Neural cell (in vitro differentiated cells): ENCODE data around the gene CRACR2B. TPM values are rescaled to one million over a fixed set of nuclear protein-coding genes. Genes with fewer than 3 reads are reported as not detected.

ENCODE experiments used
- H2AFZ ChIP-seq: fragments of 200-600, 300-800 bp; sonication (generic), shearing (Covaris generic); 2 replicates; pipeline ENCODE4 v1.6.0; 2014; ENCODE audit warnings: low read depth, mild to moderate bottlenecking, antibody characterized with exemption, low read length, moderate library complexity
- H3F3A ChIP-seq: fragments of 200-600 bp; shearing (Covaris generic); 2 replicates; pipeline ENCODE4 v1.6.1; 2016; ENCODE audit warnings: mild to moderate bottlenecking, moderate library complexity, mixed read lengths, antibody characterized with exemption, low read length; ENCODE audit not compliant: insufficient read depth, poor library complexity, severe bottlenecking
- H3K27ac ChIP-seq: fragments of 200-600, 300-800 bp; sonication (generic), shearing (Covaris generic); 2 replicates; pipeline ENCODE4 v1.5.1; 2014; ENCODE audit warnings: mild to moderate bottlenecking, low read length, moderate library complexity
- H3K27me3 ChIP-seq: fragments of 300-800, 200-600 bp; sonication (generic), shearing (Covaris generic); 2 replicates; pipeline ENCODE4 v1.6.0; 2014; ENCODE audit warnings: mild to moderate bottlenecking, low read depth, low read length, moderate library complexity; ENCODE audit not compliant: insufficient read depth
- H3K36me3 ChIP-seq: fragments of 300-800, 200-600 bp; sonication (generic), shearing (Covaris generic); 2 replicates; pipeline ENCODE4 v1.5.1; 2014; ENCODE audit warnings: mild to moderate bottlenecking, antibody characterized with exemption, low read length, moderate library complexity; ENCODE audit not compliant: insufficient read depth
- H3K4me2 ChIP-seq: fragments of 300-800, 200-600 bp; sonication (generic), shearing (Covaris generic); 2 replicates; pipeline ENCODE4 v1.6.0; 2014; ENCODE audit warnings: mild to moderate bottlenecking, low read length
- H3K4me3 ChIP-seq: fragments of 300-800, 200-600 bp; sonication (generic), shearing (Covaris generic); 2 replicates; pipeline ENCODE4 v1.5.1; 2014; ENCODE audit warnings: mild to moderate bottlenecking, low read length, moderate library complexity
- H3K79me2 ChIP-seq: fragments of 200-600 bp; shearing (Covaris generic); replicated peaks from 2 replicates; pipeline ENCODE4 v1.6.0; 2014; ENCODE audit warnings: mild to moderate bottlenecking, low read length, moderate library complexity; ENCODE audit not compliant: insufficient read depth
- H3K9ac ChIP-seq: fragments of 300-800, 200-600 bp; sonication (generic), shearing (Covaris generic); 2 replicates; pipeline ENCODE4 v1.6.1; 2016; ENCODE audit warnings: mild to moderate bottlenecking, low read length, mixed read lengths
- H3K9me2 ChIP-seq: fragments of 200-600 bp; shearing (Covaris generic); 2 replicates; pipeline ENCODE4 v1.6.1; 2016; ENCODE audit warnings: mild to moderate bottlenecking, low read length, mixed read lengths; ENCODE audit not compliant: insufficient read depth
- H3K9me3 ChIP-seq: fragments of 200-600, 300-800 bp; sonication (generic), shearing (Covaris generic); 2 replicates; pipeline ENCODE4 v1.6.1; 2016; ENCODE audit warnings: mild to moderate bottlenecking, mixed run types, low read length, moderate library complexity, mixed read lengths
- H4K20me1 ChIP-seq: fragments of 200-600 bp; shearing (Covaris generic); 2 replicates; pipeline ENCODE4 v1.6.1; 2016; ENCODE audit warnings: mild to moderate bottlenecking, mixed run types; ENCODE audit not compliant: insufficient read depth
- CTCF ChIP-seq: fragments of 450-650 bp; IDR thresholded peaks from 2 replicates; pipeline ENCODE4 v1.5.1; 2014; ENCODE audit warnings: antibody characterized with exemption, mild to moderate bottlenecking, moderate library complexity; ENCODE audit not compliant: poor library complexity, severe bottlenecking
- EP300 ChIP-seq: fragments of 450-650 bp; conservative IDR thresholded peaks from 2 replicates; pipeline ENCODE4 v1.6.1; 2014; ENCODE audit warnings: antibody characterized with exemption, mild to moderate bottlenecking, moderate library complexity; ENCODE audit not compliant: poor library complexity, severe bottlenecking
- EZH2 ChIP-seq: fragments of 200-600, 300-800 bp; shearing (Covaris generic), sonication (generic); IDR thresholded peaks from 2 replicates; pipeline ENCODE4 v1.6.1; 2014; ENCODE audit warnings: antibody characterized with exemption, low read length, borderline replicate concordance, mild to moderate bottlenecking; ENCODE audit not compliant: insufficient read depth, poor library complexity, severe bottlenecking
- MXI1 ChIP-seq: fragments of 450-650 bp; conservative IDR thresholded peaks from 2 replicates; pipeline ENCODE4 v1.6.1; 2014; ENCODE audit warnings: antibody characterized with exemption, mild to moderate bottlenecking; ENCODE audit not compliant: poor library complexity, severe bottlenecking
- POLR2AphosphoS5 ChIP-seq: IDR thresholded peaks from 2 replicates; pipeline ENCODE4 v1.6.1; 2012
- RAD21 ChIP-seq: fragments of 450-650 bp; conservative IDR thresholded peaks from 2 replicates; pipeline ENCODE4 v1.6.1; 2014; ENCODE audit warnings: antibody characterized with exemption, mild to moderate bottlenecking, moderate library complexity
- REST ChIP-seq: IDR thresholded peaks from 2 replicates; pipeline ENCODE4 v1.6.1; 2012; ENCODE audit warnings: borderline replicate concordance
- SMC3 ChIP-seq: fragments of 450-650 bp; conservative IDR thresholded peaks from 2 replicates; pipeline ENCODE4 v1.6.1; 2014; ENCODE audit warnings: antibody characterized with exemption, mild to moderate bottlenecking, moderate library complexity; ENCODE audit not compliant: poor library complexity
- TAF1 ChIP-seq: IDR thresholded peaks from 2 replicates; pipeline ENCODE4 v1.6.1; 2012; ENCODE audit warnings: low read depth
- polyA plus RNA-seq: library from polyadenylated mRNA; depleted of rRNA; stranded (reverse); fragments of >200 nt; gene quantifications from 2 replicates; pipeline ENCODE4 v1.2.3, GENCODE V29; 2014

The CRACR2B gene
- polyA plus RNA-seq, 1 donor from 2014 or later, result 1.2 TPM

- no peak overlapping the region for H3K27ac ChIP-seq
Measured at GRCh38 chr11:815675-816432, 11.9 kb upstream of the CRACR2B start.

GRCh38 chr11:816433-816779 lies 11.3 kb upstream of the CRACR2B start:
- H3K9me3 ChIP-seq, result no peaks in the 10 kb centered on the region
- H3F3A ChIP-seq, result no peaks in the 10 kb centered on the region
- H3K4me2 ChIP-seq, result no peak overlapping the region
- H3K9me2 ChIP-seq, result no peaks in the 10 kb centered on the region
- H4K20me1 ChIP-seq, result no peaks in the 10 kb centered on the region
- H3K9ac ChIP-seq, result no peak overlapping the region
- no peak overlapping the region for H2AFZ ChIP-seq
- no peaks in the 10 kb centered on the region for H3K27me3 ChIP-seq
- H3K79me2 ChIP-seq, result peaks cover 3% of the 10 kb centered on the region
- H3K36me3 ChIP-seq, result no peaks in the 10 kb centered on the region
- no peak overlapping the region for H3K4me3 ChIP-seq
- H3K27ac ChIP-seq, result no peak overlapping the region
- TF ChIP-seq REST (no peak), POLR2AphosphoS5 (no peak), SMC3 (no peak), TAF1 (no peak), RAD21 (no peak), MXI1 (no peak), EP300 (no peak)

More at GRCh38 chr11:815675-816432, 11.9 kb upstream of the CRACR2B start:
- Histone ChIP-seq H4K20me1 (no peaks in the 10 kb centered on the region), H3K4me3 (no peak overlapping the region), H3K36me3 (no peaks in the 10 kb centered on the region), H3K27me3 (no peaks in the 10 kb centered on the region), H3K4me2 (no peak overlapping the region), H3K9me3 (no peaks in the 10 kb centered on the region), H3K9ac (no peak overlapping the region), H3F3A (no peaks in the 10 kb centered on the region), H3K79me2 (peaks cover 8% of the 10 kb centered on the region), H3K9me2 (no peaks in the 10 kb centered on the region), H2AFZ (no peak overlapping the region)
- no peak for TF ChIP-seq SMC3
- TF ChIP-seq EZH2, result no peak
- TF ChIP-seq MXI1, result no peak
- TF ChIP-seq CTCF, result no peak
- TF ChIP-seq RAD21, result no peak
- no peak for TF ChIP-seq REST
